ENCODE data around the gene ST6GAL1.

GRCh38 chr3:186937017-186937875, 6.9 kb downstream of the ST6GAL1 start:
- TF ChIP-seq CTCF (IDR thresholded peaks at IDR 0.05; ENCODE audit: borderline replicate concordance, extremely low read depth, low read length, poor library complexity, severe bottlenecking), result no peak
- no peak for TF ChIP-seq EZH2 (IDR thresholded peaks at IDR 0.05; ENCODE audit: borderline replicate concordance, low read depth, low read length, severe bottlenecking)

Data from DND-41 (cell line).